Measurements from ENCODE around the gene FBXO4.
"Not testable (repeated sequence)": the region's sequence is repeated elsewhere in the genome, so short reads cannot be mapped to it uniquely, and the experiment has no call there.

Gene FBXO4

DNA sequence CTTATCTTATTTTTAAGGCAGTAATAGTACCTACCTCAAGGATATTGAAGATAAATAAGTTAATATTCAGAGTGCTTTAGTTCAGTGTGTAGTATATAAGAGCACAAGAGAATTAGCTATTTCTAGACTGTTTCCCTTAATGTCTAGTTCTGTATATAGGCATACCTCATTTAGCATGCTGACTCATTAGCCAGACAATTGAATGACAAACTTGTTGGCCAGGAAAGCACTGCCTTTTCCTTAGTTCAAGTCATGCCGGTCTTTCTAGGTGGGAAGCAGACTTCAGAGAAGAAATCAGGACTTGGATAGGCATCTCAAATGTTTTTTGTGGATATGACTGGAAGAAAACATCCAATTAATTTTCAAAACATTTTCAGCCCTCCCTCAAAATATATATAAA is 3.2 kb upstream of the FBXO4 start:
- in situ Hi-C loops (cut with MboI; ENCODE audit: low sequenced_read_pairs), result no loop called here

DNA sequence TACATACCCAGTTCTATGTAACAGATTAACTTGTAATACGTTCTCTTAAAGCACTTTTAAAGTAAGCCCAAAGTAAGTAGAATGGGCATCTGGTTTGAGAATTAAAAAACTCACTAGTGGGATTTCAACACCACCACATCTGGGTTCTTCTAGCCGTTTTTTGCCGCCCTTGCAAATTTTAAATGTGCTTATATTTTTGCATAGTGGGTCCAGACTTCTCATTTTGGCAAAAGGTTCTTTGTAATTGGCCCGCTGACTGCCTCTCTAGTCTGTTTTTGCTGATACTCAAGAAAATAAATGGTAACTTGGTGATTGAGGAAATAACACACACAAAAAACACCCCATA is 582 bp upstream of the FBXO4 start:
- in situ Hi-C loops (cut with MboI; ENCODE audit: low sequenced_read_pairs), result no loop called here

DNA sequence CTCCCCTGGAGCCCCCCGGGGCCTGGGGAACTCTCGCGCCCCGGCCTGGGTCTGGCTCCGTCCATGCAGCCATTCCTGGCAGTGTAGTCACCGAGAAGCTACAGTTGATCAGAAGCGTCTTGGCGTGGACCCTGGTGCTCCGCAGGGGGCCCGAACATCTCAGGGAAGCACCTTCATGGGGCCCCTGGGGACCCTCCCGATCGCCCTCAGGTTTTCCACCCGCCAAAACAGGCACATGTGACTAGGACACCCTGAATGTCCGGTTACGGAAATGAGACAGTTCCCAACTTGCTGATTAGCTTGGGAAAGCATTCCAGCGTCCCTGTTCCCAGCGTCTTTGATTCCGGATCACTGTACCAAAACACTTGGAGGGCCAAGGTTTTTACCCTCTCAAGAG is 472 bp downstream of the FBXO4 start:
- in situ Hi-C loops (cut with MboI; ENCODE audit: low sequenced_read_pairs), result no loop called here

DNA sequence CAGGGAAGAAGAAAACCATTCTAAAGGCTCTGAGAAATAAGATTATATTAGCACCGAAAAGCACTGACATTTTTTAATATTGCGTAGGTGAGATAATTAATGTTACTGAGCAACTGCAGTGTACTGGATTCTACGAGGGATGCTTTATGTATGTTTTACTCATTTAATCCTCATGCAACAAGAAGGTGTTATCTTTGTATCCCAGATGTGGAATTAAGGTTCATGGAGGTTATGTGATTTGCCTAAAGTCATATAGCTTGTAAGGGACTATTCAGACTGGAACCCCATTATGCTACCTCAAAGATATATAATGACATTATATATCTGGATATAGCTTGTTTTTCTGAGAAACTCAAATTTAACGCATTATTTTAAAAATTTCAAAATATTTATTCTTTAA is 2.5 kb downstream of the FBXO4 start:
- in situ Hi-C loops (cut with MboI; ENCODE audit: low sequenced_read_pairs), result no loop called here

DNA sequence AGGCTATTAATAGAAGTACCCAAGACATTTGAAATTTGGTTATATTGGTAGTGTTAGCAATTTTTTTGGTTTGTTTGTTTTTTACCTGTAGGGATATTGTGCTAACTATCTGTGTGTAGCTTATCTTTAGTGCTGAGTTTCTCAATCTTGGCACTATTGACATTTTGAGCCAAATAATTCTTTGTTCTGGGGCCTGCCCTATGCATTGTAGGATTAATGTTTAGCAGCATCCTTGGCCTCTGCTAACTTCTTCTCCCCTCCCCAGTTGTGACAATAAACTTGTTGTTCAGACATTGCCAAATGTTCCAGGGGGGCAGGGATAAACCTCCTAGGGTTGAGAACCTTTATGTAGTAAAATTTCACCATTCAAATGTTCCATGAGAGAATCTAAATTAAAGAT is 4.0 kb downstream of the FBXO4 start:
- in situ Hi-C loops (cut with MboI; ENCODE audit: low sequenced_read_pairs), result no loop called here

DNA sequence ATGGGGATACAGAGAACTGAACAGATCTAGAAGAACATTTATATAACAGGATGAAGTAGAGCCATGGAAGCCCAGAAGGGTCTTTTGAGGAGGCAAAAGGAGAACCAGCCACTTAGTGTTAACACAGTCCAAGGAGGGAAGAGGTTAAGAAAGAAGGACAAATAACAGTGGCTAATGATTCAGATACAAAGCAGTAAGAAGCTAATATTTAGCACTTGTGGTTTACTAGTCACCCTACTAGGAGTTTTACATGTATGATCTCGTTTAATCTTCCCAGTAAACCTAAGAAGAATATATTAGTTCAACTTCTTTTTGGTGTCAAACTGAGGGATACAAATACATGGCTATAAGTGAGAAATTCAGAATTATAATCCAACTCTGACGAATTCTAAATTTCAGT is 7.7 kb downstream of the FBXO4 start:
- in situ Hi-C loops (cut with MboI; ENCODE audit: low sequenced_read_pairs), result no loop called here

DNA sequence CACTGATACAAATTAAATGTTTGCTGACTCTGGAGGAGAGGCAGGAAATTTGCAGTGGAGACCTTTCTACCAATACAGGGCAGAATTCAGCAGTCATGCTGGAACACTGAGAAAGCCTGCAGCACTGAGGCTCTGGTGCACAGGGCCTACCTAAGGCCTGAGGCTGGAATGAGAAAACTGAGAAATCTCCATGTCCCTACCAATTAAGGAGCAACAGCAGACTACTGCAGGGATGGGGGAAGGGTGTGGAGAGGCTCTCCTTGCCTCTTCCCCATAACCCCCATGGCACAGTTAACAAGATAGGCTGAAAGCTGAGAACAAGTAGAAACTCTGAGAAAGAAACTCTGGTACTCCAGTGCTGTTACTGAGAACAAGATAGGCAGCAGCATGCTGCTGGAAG is 10.5 kb downstream of the FBXO4 start:
- in situ Hi-C loops (cut with MboI; ENCODE audit: low sequenced_read_pairs), result no loop called here

DNA sequence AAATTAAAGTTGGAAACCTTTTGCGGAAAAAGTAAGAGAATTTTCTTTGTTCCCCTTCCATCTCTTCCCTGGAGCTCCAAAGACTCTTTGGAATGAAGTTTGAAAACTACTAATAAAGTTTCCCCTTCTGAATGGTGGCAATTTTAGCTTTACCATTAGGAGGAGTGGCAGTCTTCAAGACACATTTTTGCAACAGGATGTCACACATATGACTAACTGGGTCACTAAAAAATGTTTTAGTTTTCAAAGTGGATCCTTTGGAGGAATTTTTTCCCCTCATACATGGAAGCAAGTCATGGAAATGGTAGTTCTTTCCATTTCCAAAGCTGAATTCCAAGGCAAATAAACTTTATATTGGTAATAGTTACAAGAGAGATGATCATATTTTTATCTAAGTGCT is 15.6 kb downstream of the FBXO4 start:
- in situ Hi-C loops (cut with MboI; ENCODE audit: low sequenced_read_pairs), result no loop called here

DNA sequence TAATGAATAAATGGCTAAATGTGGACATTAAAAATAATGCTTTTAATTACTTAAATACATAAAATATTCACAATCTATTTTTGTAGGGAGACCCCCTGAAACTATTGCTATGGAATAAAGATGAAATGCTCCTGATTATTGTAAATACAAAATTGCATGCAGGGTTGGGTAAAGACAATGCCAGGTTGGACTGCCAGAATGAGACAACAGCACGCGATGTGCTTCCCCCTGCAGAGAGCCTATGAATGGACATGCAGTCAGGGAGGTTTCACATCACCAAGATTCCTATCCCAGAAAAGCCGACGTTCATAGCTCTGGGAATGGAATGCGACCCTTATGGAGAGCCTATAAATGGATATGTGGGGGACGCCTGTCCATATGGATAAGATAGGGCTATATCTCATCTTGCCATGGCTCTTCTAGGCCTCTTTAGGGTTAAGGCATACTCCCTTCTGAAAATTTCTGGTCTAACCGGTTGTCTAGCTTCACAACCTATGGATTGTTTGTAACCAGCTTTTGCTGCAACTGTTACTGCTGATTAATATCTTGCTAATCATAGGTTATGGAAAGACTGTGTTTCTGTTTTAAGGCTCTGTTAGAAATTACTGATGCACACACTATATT is 20.4 kb downstream of the FBXO4 start:
- in situ Hi-C loops (cut with MboI; ENCODE audit: low sequenced_read_pairs), result not testable (repeated sequence)

DNA sequence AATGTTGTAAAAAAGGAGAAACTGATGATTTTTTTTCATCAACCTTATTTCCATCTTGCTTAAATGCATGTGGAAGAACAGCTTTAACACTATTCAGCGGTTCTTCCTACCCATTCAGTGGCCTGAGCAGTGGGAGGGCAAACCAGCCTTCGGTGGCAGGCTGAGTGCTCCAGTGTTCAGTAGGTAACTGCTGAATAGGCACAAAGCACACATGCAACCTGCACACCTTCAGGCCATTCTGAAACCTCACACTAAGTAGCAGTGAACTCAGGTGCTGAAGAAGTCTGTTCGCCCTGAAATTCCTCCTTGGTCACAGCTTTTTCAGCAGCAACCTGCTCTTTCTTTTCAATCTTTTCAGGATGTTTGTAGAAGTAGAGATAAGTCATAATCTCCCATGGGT is 26.1 kb downstream of the FBXO4 start:
- in situ Hi-C loops (cut with MboI; ENCODE audit: low sequenced_read_pairs), result no loop called here

DNA sequence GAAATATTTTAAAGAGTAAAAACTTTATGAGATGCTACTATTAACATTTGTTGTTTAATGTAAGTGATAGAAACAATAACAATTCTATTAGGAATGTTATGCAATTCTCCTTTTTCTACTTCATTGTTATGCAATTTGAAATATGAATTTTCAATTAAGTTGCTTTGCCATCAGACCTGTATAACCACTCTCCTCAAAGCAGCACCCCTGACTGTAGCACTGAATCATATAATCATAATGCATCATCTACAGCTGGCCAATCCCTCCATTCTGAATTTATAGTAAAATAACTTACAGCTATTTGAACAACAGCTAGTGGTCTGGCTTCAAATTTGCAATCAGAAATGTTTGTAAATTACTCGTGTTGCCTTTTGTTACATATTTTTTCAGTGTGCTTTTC is 29.2 kb downstream of the FBXO4 start:
- in situ Hi-C loops (cut with MboI; ENCODE audit: low sequenced_read_pairs), result no loop called here

DNA sequence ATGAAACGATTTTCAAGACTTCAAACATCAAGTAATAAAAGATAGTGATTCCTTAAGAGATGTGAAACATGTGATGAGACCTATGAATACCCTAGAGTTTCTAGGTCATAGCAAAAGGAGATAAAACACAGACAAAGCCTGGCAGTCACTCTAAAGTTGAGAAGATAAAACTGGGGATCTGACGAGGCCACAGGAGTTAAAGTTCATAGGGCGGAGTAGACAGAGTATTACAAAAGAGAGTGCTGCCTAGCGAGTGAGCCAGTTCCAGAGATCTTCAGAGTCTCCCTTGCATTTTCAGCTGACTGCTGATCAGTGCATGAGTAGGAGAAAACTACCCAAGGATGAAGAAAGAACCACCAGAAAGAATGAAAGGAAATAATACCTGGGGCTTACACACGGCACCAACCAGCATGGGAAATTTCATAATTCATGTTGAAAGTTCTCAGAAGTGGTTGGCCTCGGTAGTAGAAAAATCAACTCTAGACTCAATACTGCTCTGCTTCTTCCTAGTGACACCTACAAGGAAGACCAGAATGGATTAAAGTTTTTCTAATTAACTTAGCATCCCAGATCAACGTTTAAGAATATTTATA is 30.4 kb downstream of the FBXO4 start:
- in situ Hi-C loops (cut with MboI; ENCODE audit: low sequenced_read_pairs), result no loop called here

DNA sequence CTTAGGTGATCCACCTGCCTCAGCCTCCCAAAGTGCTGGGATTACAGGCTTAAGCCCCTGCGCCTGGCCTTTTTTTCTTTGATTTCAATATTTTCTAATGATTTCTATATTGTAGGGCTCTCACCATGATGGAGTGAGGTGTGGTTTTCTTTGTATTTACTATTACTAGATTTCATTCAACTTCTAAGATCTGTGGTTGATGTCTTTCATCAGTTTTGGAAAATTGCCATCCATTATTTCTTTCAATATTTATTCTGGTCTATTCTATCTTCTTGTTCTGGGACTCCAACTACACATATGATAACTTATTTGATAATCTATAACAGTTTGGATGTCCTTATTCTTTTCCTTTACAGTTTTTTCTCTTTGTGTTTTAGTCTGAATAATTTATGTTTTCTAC is 31.9 kb downstream of the FBXO4 start:
- in situ Hi-C loops (cut with MboI; ENCODE audit: low sequenced_read_pairs), result no loop called here

DNA sequence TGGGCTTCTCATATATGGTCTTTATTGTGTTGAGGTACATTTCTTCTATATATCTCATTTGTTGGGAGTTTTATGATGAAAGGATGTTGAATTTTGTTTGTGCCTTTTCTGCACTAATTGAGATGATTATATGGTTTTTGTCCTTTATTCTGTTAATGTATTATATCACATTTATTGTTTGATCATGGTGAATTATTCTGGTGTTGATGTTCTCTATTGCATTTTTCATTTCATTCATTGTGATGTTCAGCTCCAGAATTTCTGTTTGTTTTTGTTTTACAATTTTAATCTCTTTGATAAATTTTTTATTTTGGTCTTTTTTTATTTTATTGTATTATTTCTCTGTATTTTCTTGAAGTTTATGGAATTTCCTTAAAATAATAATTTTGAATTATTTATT is 35.4 kb downstream of the FBXO4 start:
- in situ Hi-C loops (cut with MboI; ENCODE audit: low sequenced_read_pairs), result no loop called here

DNA sequence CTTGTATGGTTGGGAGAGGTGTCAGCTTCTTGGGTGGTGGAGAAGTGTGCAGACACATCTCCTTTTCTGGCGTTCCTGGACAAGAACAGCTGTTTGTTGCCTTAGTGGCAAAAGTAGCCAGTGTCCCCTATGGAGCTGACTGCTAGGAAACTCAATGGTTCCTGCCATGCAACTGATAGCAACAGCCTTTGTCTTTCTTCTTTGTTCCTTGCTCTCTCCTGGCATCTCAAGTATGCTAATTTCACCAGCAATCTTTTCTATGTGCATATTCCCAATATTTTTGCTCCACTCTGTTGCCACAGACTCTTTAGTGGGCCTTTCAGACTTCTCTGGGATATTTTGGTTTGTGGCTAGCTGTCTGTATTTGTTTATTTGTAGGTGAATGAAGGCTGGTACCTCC is 36.7 kb downstream of the FBXO4 start:
- in situ Hi-C loops (cut with MboI; ENCODE audit: low sequenced_read_pairs), result no loop called here

DNA sequence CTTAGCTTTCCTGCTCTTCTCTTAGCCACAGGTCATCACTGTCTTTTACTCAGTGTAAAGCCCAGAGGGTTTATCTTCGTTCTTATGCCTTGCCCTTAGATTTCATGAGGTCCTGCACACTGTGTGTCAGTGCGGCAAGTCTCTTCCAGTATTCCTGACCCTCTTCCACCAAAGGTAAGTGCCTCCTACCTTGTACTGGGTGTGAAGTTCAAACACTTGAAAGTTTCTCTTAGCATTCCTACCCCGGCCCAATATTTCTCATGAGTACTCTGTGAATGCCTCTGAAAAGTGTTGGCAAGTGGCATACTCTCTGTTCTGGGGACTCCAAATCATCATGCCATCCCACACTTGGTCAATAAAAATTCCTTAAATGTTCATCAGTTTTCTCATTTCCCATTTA is 37.4 kb downstream of the FBXO4 start:
- in situ Hi-C loops (cut with MboI; ENCODE audit: low sequenced_read_pairs), result no loop called here

DNA sequence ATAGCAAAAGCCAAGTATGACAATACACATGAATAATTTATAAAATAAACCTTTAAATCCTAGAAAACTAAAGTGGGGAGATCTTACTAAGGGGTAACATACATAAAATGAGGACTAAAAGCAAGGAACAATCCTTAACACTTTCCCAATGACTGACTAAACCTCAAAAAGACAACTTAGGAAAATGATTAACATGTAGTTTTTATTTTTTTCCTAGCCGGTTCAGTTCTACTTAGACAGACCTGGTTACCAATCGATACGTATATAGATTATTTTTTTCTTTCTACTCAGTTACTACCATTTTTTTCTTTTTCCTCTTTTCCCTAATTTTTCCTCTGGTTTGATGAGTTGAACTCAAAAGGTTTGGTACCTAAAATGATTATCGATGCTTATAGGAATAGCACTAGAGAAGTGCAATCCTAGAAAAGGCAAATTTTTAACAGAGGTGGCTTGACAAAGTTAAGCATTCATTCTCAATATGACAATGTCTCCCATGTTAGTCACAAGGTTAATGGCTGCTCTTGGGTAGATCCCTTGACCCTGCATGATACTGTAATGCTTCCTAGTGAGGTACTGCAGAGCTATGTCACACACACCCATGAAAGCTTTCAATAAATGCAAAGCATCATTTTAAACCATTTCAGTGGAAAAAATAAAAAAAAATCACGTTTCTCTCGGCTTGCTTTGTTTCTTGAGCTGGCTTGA is 41.5 kb downstream of the FBXO4 start:
- in situ Hi-C loops (cut with MboI; ENCODE audit: low sequenced_read_pairs), result no loop called here

DNA sequence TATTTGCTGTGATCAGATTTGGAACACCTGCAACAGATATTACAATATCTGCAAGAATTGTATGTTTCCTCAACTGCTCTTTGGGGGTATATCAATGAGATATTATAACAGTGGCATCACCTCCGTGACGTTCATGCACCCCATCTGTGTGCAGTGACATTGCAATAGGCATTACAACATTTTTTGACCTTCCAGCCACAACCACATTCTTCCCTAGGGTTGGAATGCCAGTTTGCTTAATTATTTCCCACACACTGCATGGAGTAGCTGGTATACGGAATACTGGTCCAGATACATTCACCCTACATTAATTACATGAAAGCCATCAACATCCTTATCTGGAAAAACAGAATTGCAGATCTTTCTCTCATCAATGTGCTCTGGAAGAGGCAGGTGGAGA is 42.3 kb downstream of the FBXO4 start:
- in situ Hi-C loops (cut with MboI; ENCODE audit: low sequenced_read_pairs), result no loop called here

DNA sequence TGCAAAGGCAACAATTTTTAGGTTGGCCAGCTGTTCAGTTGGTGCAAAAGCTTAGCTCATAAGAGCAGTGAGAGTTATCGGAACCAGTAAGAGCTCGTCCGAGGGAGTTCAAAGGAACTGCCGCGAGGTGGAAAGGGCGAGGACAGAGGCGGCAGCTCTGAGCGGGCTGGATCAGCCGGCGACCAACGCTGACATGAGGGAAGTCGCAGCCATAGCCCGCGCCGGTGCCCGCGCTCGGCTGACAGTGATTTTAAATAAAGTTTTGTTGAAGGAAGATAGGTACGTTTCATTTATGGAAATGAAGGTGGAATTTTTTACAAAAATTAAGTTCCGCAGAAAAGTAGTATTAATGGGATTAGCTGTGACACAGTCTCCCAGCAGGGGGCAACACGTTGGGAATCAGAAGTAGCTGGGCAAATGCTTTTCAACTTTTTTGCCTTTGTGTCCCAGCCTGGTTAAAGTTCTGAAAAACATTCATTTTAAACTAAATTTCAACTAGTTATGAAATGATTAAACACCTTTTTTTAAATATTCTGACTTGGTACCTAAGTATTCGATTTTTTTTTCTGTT is 43.2 kb downstream of the FBXO4 start:
- in situ Hi-C loops (cut with MboI; ENCODE audit: low sequenced_read_pairs), result no loop called here

DNA sequence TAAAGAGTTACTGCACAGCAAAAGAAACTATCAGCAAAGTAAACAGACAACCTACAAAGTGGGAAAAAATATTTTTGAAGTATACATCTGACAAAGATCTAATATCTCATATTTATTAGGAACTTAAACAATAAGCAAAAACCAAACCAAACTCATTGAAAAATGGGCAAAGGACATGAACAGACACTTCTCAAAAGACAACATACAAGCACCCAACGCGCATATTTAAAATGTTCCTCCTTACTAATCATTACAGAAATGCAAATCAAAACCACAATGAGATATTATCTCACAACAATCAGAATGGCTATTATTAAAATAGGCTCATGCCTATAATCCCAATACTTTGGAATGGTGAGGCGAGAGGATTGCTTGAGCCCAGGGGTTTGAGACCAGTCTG is 48.0 kb downstream of the FBXO4 start:
- in situ Hi-C loops (cut with MboI; ENCODE audit: low sequenced_read_pairs), result no loop called here

DNA sequence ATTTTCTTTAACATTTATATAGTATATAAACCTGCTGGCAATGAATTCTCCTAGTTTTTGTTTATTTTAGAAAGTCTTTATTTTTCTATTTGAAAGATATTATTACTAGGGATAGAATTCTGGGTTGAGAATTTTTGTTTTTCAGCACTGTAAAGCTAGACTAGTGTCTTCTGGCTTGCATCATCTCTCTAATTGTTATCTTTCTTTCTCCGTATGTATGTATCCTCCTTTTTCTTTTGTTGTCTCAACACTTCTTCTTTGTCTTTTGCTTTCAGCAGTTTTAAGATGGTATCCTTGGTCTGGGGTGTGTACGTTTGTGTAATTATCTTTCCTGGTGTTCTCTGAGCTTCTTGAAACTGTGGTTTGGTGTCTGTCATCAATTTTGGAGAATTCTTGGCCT is 48.8 kb downstream of the FBXO4 start:
- in situ Hi-C loops (cut with MboI; ENCODE audit: low sequenced_read_pairs), result no loop called here

DNA sequence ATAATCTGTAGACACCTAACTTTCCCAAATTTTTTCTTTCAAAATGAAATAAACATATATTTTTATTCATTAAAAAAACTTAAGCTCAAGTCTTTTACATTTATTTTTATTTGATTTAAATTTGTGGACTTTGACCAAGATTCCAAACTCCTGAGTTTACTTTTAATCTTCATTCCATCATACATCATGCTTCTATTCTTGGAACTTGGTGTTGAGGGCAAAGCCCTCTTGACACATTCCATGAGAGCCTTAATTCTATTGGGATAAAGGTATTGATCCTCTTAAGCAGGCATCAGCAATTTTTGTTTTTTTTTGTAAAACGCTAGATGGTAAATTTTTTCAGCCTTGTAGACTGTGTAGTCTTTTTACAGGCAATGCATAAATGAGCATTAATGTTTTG is 53.6 kb downstream of the FBXO4 start:
- in situ Hi-C loops (cut with MboI; ENCODE audit: low sequenced_read_pairs), result no loop called here

Data from HL-60/S4 treated with retinoic acid at 250 ng/mL for 4 days and 3 days (cell line).